Middle frontal gyrus (tissue), 1 donor: ENCODE data around the gene ARHGAP26.

Experiments used
- DNase-seq: peaks from one replicate; pipeline ENCODE4 v3.0.0-alpha.2; 2015; ENCODE audit warnings: low spot score; ENCODE audit errors: extremely low spot score

The ARHGAP26 gene

GRCh38 chr5:142748568-142749249 lies 21.5 kb upstream of the ARHGAP26 start:
- no peak for DNase-seq

GRCh38 chr5:142749321-142749720 lies 20.9 kb upstream of the ARHGAP26 start:
- DNase-seq, result no peak

- no peak for DNase-seq
These were observed 17.0 kb upstream of the ARHGAP26 start for GRCh38 chr5:142753116-142753631.

GRCh38 chr5:142754031-142754430 lies 16.1 kb upstream of the ARHGAP26 start:
- DNase-seq, result no peak

- no peak for DNase-seq
These were observed 13.6 kb upstream of the ARHGAP26 start for GRCh38 chr5:142756576-142756975.

GRCh38 chr5:142757564-142757963 lies 12.6 kb upstream of the ARHGAP26 start:
- DNase-seq, result no peak

- no peak for DNase-seq
These were observed 11.9 kb upstream of the ARHGAP26 start for GRCh38 chr5:142758062-142758795.

GRCh38 chr5:142758796-142759145 lies 11.4 kb upstream of the ARHGAP26 start:
- no peak for DNase-seq

- DNase-seq, result no peak
These were observed 6.5 kb upstream of the ARHGAP26 start for GRCh38 chr5:142763701-142764100.

GRCh38 chr5:142767178-142767577 lies 3.0 kb upstream of the ARHGAP26 start:
- no peak for DNase-seq

GRCh38 chr5:142767911-142768310 lies 2.3 kb upstream of the ARHGAP26 start:
- DNase-seq, result no peak

GRCh38 chr5:142769251-142769792 lies 855 bp upstream of the ARHGAP26 start:
- no peak for DNase-seq

GRCh38 chr5:142770650-142771609 lies 753 bp downstream of the ARHGAP26 start:
- no peak for DNase-seq

GRCh38 chr5:142771666-142772065 lies 1.5 kb downstream of the ARHGAP26 start:
- DNase-seq, result no peak

- DNase-seq, result no peak
These were observed 2.5 kb downstream of the ARHGAP26 start for GRCh38 chr5:142772446-142773293.

- no peak for DNase-seq
These were observed 6.9 kb downstream of the ARHGAP26 start for GRCh38 chr5:142777099-142777498.

- no peak for DNase-seq
These were observed 7.7 kb downstream of the ARHGAP26 start for GRCh38 chr5:142777850-142778249.

- no peak for DNase-seq
These were observed 9.1 kb downstream of the ARHGAP26 start for GRCh38 chr5:142779163-142779840.

GRCh38 chr5:142780871-142781270 lies 10.7 kb downstream of the ARHGAP26 start:
- no peak for DNase-seq

GRCh38 chr5:142782976-142783530 lies 12.9 kb downstream of the ARHGAP26 start:
- DNase-seq, result no peak
